ENCODE measurements around the gene TSPAN16. TPM values are rescaled to one million over a fixed set of nuclear protein-coding genes. Genes with fewer than 3 reads are reported as not detected.

TSPAN16 gene
- total RNA-seq, 1 experiment from 2014 or later = not detected

DNA sequence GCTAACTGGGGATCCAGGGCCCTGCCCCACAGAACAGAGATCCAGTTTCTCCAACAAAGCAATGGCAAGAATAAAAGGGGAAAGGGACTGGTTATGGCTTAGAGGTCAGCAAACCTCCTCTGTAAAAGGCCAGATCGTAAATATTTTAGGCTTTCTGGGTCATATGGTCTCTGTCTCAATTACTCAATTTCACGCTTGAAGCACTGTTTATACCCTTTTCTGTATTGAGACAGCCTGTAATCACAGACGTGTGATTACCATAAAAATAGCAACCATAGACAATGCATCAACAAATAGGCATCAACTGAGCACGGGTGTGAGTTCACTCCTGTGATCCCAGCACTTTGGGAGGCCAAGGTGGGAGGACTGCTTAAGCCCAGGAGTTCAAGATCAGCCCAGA lies 34.2 kb downstream of the TSPAN16 start:
- no peaks in the 10 kb centered on the region for H3K9me3 ChIP-seq (ENCODE audit: control insufficient read depth, low read depth, low read length)
- no peak overlapping the region for H4K5ac ChIP-seq (ENCODE audit: insufficient read length, low read depth, low read length)
- H4K8ac ChIP-seq (replicated peaks; ENCODE audit: insufficient read length, low read depth, low read length) = no peak overlapping the region
- no peak overlapping the region for H3K18ac ChIP-seq (ENCODE audit: insufficient read length, low read depth, low read length)
- no peak overlapping the region for H3K9ac ChIP-seq (ENCODE audit: extremely low read depth, insufficient read length, low read length)
- no peaks in the 10 kb centered on the region for H3K27me3 Mint-ChIP-seq (ENCODE audit: low read depth)
- H3K4me3 Mint-ChIP-seq = no peak overlapping the region
- no peak overlapping the region for H3K4me2 ChIP-seq (ENCODE audit: insufficient read depth, insufficient read length, low read length)
- no peak overlapping the region for H2BK20ac ChIP-seq (ENCODE audit: low read depth, low read length, poor library complexity, severe bottlenecking)
- H3K9me3 Mint-ChIP-seq = no peaks in the 10 kb centered on the region; a peak in 1 of 5 replicates
- H3T11ph ChIP-seq (ENCODE audit: low read length) = no peak overlapping the region
- no peak overlapping the region for H2AK5ac ChIP-seq (ENCODE audit: insufficient read length, low read length)
- no peaks in the 10 kb centered on the region for H3K4me1 ChIP-seq (ENCODE audit: insufficient read depth, low read length)
- no peak for TF ChIP-seq CTCF (conservative IDR thresholded peaks at IDR 0.05)
- no peak overlapping the region for H2AFZ ChIP-seq (ENCODE audit: low read length)
- H3K56ac ChIP-seq (ENCODE audit: insufficient read length, low read depth, low read length) = no peak overlapping the region
- peaks cover 8 to 38% (median 34%) of the 10 kb centered on the region in 3 experiments; a peak in 6 of 7 replicates for H3K36me3 Mint-ChIP-seq (ENCODE audit: insufficient read depth in 1 of 3, low read depth in 3 of 3)
- H3K23me2 ChIP-seq (ENCODE audit: insufficient read length, low read depth, low read length, poor library complexity, severe bottlenecking) = no peaks in the 10 kb centered on the region
- H2BK120ac ChIP-seq (ENCODE audit: low read depth, low read length, poor library complexity, severe bottlenecking) = no peak overlapping the region
- no peaks in the 10 kb centered on the region for H3K79me1 ChIP-seq (ENCODE audit: insufficient read depth, low read depth, low read length, poor library complexity, severe bottlenecking)
- no peaks in the 10 kb centered on the region for H3K79me2 ChIP-seq (ENCODE audit: insufficient read depth, low read length)
- no peak overlapping the region for H3K27ac ChIP-seq (ENCODE audit: insufficient read length, low read depth, low read length)
- H3K14ac ChIP-seq (ENCODE audit: insufficient read depth, low read length) = no peak overlapping the region
- H3K27ac Mint-ChIP-seq = no peak overlapping the region
- H2BK5ac ChIP-seq (ENCODE audit: insufficient read length, low read length) = no peak overlapping the region
- H2BK15ac ChIP-seq (ENCODE audit: low read depth, low read length) = no peak overlapping the region
- H4K20me1 ChIP-seq (ENCODE audit: control insufficient read depth, insufficient read depth, insufficient read length) = no peaks in the 10 kb centered on the region
- no peaks in the 10 kb centered on the region for H3K27me3 ChIP-seq (ENCODE audit: insufficient read depth, low read length)
- no peak overlapping the region for H3K23ac ChIP-seq (ENCODE audit: insufficient read length, low read depth, low read length)
- H4K91ac ChIP-seq (ENCODE audit: insufficient read length, low read depth, low read length) = no peak overlapping the region
- H3K4me1 Mint-ChIP-seq = no peaks in the 10 kb centered on the region
- WGBS (ENCODE audit: extremely low coverage, insufficient read length, low lambda C conversion rate) = no CpG with 5 or more reads among the region's 4 CpGs
- no peak overlapping the region for H2BK12ac ChIP-seq (ENCODE audit: insufficient read length, low read depth, low read length)
- no peak for DNase-seq
- no peak overlapping the region for H3K4ac ChIP-seq (ENCODE audit: low read depth, low read length)

Measured in H9 (cell line).